ENCODE measurements around the gene DTNB. TPM values are rescaled to one million over a fixed set of nuclear protein-coding genes. Genes with fewer than 3 reads are reported as not detected.

Gene DTNB
- total and polyA plus RNA-seq, 2 donors (not counting 1 experiment from before 2014, with no cell fraction given): 25.7 to 37.3 TPM

DNA sequence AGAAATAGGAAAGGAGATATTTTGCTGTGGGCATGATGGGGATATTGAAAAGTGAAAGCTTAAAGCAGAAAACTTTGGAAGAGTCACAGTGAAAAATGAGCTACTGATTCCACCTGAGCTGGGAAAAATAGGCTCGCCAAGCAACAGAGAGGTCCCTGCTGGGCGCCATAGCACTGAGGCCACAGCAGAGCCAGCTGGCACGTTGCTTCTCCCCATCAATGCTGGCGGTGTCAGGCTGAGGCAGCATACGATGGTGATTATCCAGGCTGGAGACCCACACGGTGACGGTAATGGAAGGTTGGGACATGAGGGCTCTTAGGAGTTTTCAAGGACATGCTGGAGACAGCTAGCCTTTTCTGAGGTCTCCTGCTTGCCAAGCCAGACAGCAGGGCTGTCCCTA lies 25.8 kb upstream of the DTNB start:
- no peak overlapping the region for H3K4me3 ChIP-seq (ENCODE audit: control extremely low read depth in 1 of 5, extremely low read depth in 1 of 5, insufficient read depth in 1 of 5, low read depth in 2 of 5, low read length in 4 of 5)
- H4K20me1 ChIP-seq (ENCODE audit: control insufficient read depth, insufficient read depth, low read length, poor library complexity, severe bottlenecking): no peaks in the 10 kb centered on the region
- no peak for ATAC-seq (ENCODE audit: low read depth)
- intact Hi-C loops (cut with micrococcal nuclease): no loop called here
- no peaks in the 10 kb centered on the region for H3K36me3 ChIP-seq (replicated peaks in 1 of 2; ENCODE audit: control extremely low read depth in 1 of 2, control insufficient read depth in 1 of 2, extremely low read depth in 1 of 2, insufficient read depth in 2 of 2, low read length in 1 of 2)
- Mint-ChIP-seq H3K27me3 (no peaks in the 10 kb centered on the region), H3K4me1 (peaks cover 2% of the 10 kb centered on the region), H3K4me3 (no peak overlapping the region), H3K9me3 (ENCODE audit: insufficient read depth) (no peaks in the 10 kb centered on the region), H3K27ac (no peak overlapping the region)
- no peaks in the 10 kb centered on the region for H3K4me1 ChIP-seq (ENCODE audit: control insufficient read depth in 2 of 2, insufficient read depth in 2 of 2, low read length in 2 of 2)
- no peak overlapping the region for H2AFZ ChIP-seq (ENCODE audit: insufficient read depth, low read depth, low read length, poor library complexity, severe bottlenecking)
- CTCF ChIA-PET: interaction anchor here (0.6 to 5.1 kb wide), 12 partner anchors 9 to 535 kb away, joined by 3 to 155 read pairs (median 4); partner anchors contain the start of gene DTNB
- DNase-seq: no peak
- no peak for TF ChIP-seq EZH2 (IDR thresholded peaks at IDR 0.05; ENCODE audit: borderline replicate concordance, insufficient read depth, low read depth, low read length, poor library complexity, severe bottlenecking)
- no peak for TF ChIP-seq CTCF (IDR thresholded peaks at IDR 0.05)
- H3K9ac ChIP-seq (ENCODE audit: low read length): no peak overlapping the region
- H3K4me2 ChIP-seq (replicated peaks; ENCODE audit: low read depth, low read length, poor library complexity, severe bottlenecking): no peak overlapping the region
- H3K79me2 ChIP-seq (ENCODE audit: control insufficient read depth, insufficient read depth, low read length): no peaks in the 10 kb centered on the region
- no peak overlapping the region for H3K27ac ChIP-seq (ENCODE audit: low read length in 2 of 2)
- 98% methylated on average over 7 of the region's 7 CpGs for WGBS (ENCODE audit: insufficient coverage)
- no peaks in the 10 kb centered on the region for H3K9me3 ChIP-seq (ENCODE audit: control extremely low read depth in 1 of 3, control insufficient read depth in 2 of 3, insufficient read depth in 1 of 3, low read length in 2 of 3)
- H3K27me3 ChIP-seq (replicated peaks in 1 of 4; ENCODE audit: control extremely low read depth in 1 of 4, control insufficient read depth in 3 of 4, insufficient read depth in 4 of 4, low read length in 3 of 4): no peaks in the 10 kb centered on the region
- POLR2A ChIA-PET: no interaction called here

- POLR2A ChIA-PET: no interaction called here
These were observed 25.4 kb upstream of the DTNB start for GRCh38 chr2:25698752-25699151.

More at GRCh38 chr2:25698752-25699151, 25.4 kb upstream of the DTNB start:
- Mint-ChIP-seq H3K4me3 (no peak overlapping the region), H3K27ac (no peak overlapping the region), H3K9me3 (ENCODE audit: insufficient read depth) (no peaks in the 10 kb centered on the region), H3K27me3 (no peaks in the 10 kb centered on the region), H3K4me1 (peaks cover 2% of the 10 kb centered on the region)
- Histone ChIP-seq H3K79me2 (ENCODE audit: control insufficient read depth, insufficient read depth, low read length) (no peaks in the 10 kb centered on the region), H3K9ac (ENCODE audit: low read length) (no peak overlapping the region), H3K4me3 (ENCODE audit: control extremely low read depth in 1 of 5, extremely low read depth in 1 of 5, insufficient read depth in 1 of 5, low read depth in 2 of 5, low read length in 4 of 5) (no peak overlapping the region), H3K4me2 (replicated peaks; ENCODE audit: low read depth, low read length, poor library complexity, severe bottlenecking) (no peak overlapping the region), H3K9me3 (ENCODE audit: control extremely low read depth in 1 of 3, control insufficient read depth in 2 of 3, insufficient read depth in 1 of 3, low read length in 2 of 3) (no peaks in the 10 kb centered on the region), H3K27me3 (replicated peaks in 1 of 4; ENCODE audit: control extremely low read depth in 1 of 4, control insufficient read depth in 3 of 4, insufficient read depth in 4 of 4, low read length in 3 of 4) (no peaks in the 10 kb centered on the region), H3K36me3 (replicated peaks in 1 of 2; ENCODE audit: control extremely low read depth in 1 of 2, control insufficient read depth in 1 of 2, extremely low read depth in 1 of 2, insufficient read depth in 2 of 2, low read length in 1 of 2) (no peaks in the 10 kb centered on the region), H4K20me1 (ENCODE audit: control insufficient read depth, insufficient read depth, low read length, poor library complexity, severe bottlenecking) (no peaks in the 10 kb centered on the region), H3K27ac (ENCODE audit: low read length in 2 of 2) (no peak overlapping the region), H3K4me1 (ENCODE audit: control insufficient read depth in 2 of 2, insufficient read depth in 2 of 2, low read length in 2 of 2) (no peaks in the 10 kb centered on the region), H2AFZ (ENCODE audit: insufficient read depth, low read depth, low read length, poor library complexity, severe bottlenecking) (no peak overlapping the region)
- no peak for ATAC-seq (ENCODE audit: low read depth)
- intact Hi-C loops (cut with micrococcal nuclease): no loop called here
- CTCF ChIA-PET: interaction anchor here (0.6 to 5.1 kb wide), 8 partner anchors 8 to 91 kb away, joined by 3 to 155 read pairs (median 7); partner anchors contain the start of gene DTNB
- TF ChIP-seq CTCF (IDR thresholded peaks at IDR 0.05) (no peak), EZH2 (IDR thresholded peaks at IDR 0.05; ENCODE audit: borderline replicate concordance, insufficient read depth, low read depth, low read length, poor library complexity, severe bottlenecking) (no peak)
- no peak for DNase-seq

Measured in B cell (primary cell).